Neuronal stem cell (in vitro differentiated cells): ENCODE data around the gene CFD.
"Not testable (repeated sequence)": the region's sequence is repeated elsewhere in the genome, so short reads cannot be mapped to it uniquely, and the experiment has no call there.

Experiments
- DNase-seq: peaks from one replicate; pipeline ENCODE4 v3.0.0-alpha.2; 2013; ENCODE audit warnings: low spot score
- H2AFZ ChIP-seq: one replicate; pipeline ENCODE4 v1.6.1; 2013; ENCODE audit warnings: mild to moderate bottlenecking, low read length, inconsistent platforms
- H2AK5ac ChIP-seq: 2 replicates; pipeline ENCODE4 v1.6.1; 2013; ENCODE audit warnings: low read depth, mild to moderate bottlenecking, inconsistent platforms, low read length, moderate library complexity, mixed read lengths
- H2BK120ac ChIP-seq: 2 replicates; pipeline ENCODE4 v1.6.1; 2013; ENCODE audit warnings: low read depth, mild to moderate bottlenecking, inconsistent platforms, low read length, moderate library complexity, mixed read lengths
- H2BK12ac ChIP-seq: one replicate; pipeline ENCODE4 v1.6.1; 2013; ENCODE audit warnings: low read length, inconsistent platforms
- H2BK15ac ChIP-seq: 2 replicates; pipeline ENCODE4 v1.6.1; 2013; ENCODE audit warnings: mild to moderate bottlenecking, low read length, inconsistent platforms, mixed read lengths
- H2BK5ac ChIP-seq: one replicate; pipeline ENCODE4 v1.6.1; 2013; ENCODE audit warnings: inconsistent platforms, mild to moderate bottlenecking, low read length, moderate library complexity
- H3K14ac ChIP-seq: one replicate; pipeline ENCODE4 v1.6.1; 2013; ENCODE audit warnings: low read length, inconsistent platforms
- H3K18ac ChIP-seq: 2 replicates; pipeline ENCODE4 v1.6.1; 2013; ENCODE audit warnings: low read length, inconsistent platforms
- H3K23ac ChIP-seq: 2 replicates; pipeline ENCODE4 v1.6.1; 2013; ENCODE audit warnings: low read depth, mild to moderate bottlenecking, mixed read lengths, low read length, inconsistent platforms; ENCODE audit not compliant: poor library complexity
- H3K27ac ChIP-seq: replicated peaks from 3 replicates; pipeline ENCODE4 v1.5.1; 2013; ENCODE audit warnings: low read length, inconsistent platforms
- H3K27me3 ChIP-seq, 3 experiments: 2 replicates each; pipeline ENCODE4 v1.6.1; 2013; ENCODE audit warnings: low read length in 3 of 3, mild to moderate bottlenecking in 2 of 3, inconsistent platforms in 1 of 3, low read depth in 1 of 3, mixed read lengths in 1 of 3, moderate library complexity in 1 of 3; ENCODE audit not compliant: control insufficient read depth in 3 of 3, insufficient read depth in 3 of 3
- H3K36me3 ChIP-seq, 2 donors: replicated peaks in 1 of 2; 2 replicates each; pipeline ENCODE4 v1.6.1; 2013; ENCODE audit warnings: low read length in 2 of 2; ENCODE audit not compliant: control insufficient read depth in 2 of 2, insufficient read depth in 2 of 2
- H3K4ac ChIP-seq: 2 replicates; pipeline ENCODE4 v1.6.1; 2013; ENCODE audit warnings: inconsistent platforms, mild to moderate bottlenecking, low read length, moderate library complexity
- H3K4me1 ChIP-seq, 2 donors: 1 replicate in 1 of 2; 2 replicates in 1 of 2; pipeline ENCODE4 v1.6.1; 2013; ENCODE audit warnings: low read length in 2 of 2, low read depth in 1 of 2; ENCODE audit not compliant: control insufficient read depth in 2 of 2, insufficient read depth in 1 of 2
- H3K4me2 ChIP-seq: one replicate; pipeline ENCODE4 v1.6.1; 2013; ENCODE audit warnings: mild to moderate bottlenecking, low read length, inconsistent platforms; ENCODE audit not compliant: insufficient read depth, poor library complexity, severe bottlenecking
- H3K4me3 ChIP-seq, 2 donors: 2 replicates each; pipeline ENCODE4 v1.5.1; 2013; ENCODE audit warnings: low read length in 2 of 2, mild to moderate bottlenecking in 2 of 2, inconsistent platforms in 1 of 2, moderate library complexity in 1 of 2
- H3K79me1 ChIP-seq: one replicate; pipeline ENCODE4 v1.6.1; 2013; ENCODE audit warnings: low read depth, mild to moderate bottlenecking, inconsistent platforms, low read length, moderate library complexity
- H3K9ac ChIP-seq: one replicate; pipeline ENCODE4 v1.6.1; 2013; ENCODE audit warnings: mild to moderate bottlenecking, low read depth, low read length, inconsistent platforms; ENCODE audit not compliant: poor library complexity
- H3K9me3 ChIP-seq, 2 donors: replicated peaks in 1 of 2; 2 replicates each; pipeline versions ENCODE3 to v1.6.1; 2013; ENCODE audit warnings: low read length in 2 of 2, mild to moderate bottlenecking in 2 of 2, inconsistent platforms in 1 of 2, low read depth in 1 of 2, mixed read lengths in 1 of 2, moderate library complexity in 1 of 2; ENCODE audit not compliant: control insufficient read depth in 2 of 2, insufficient read depth in 1 of 2
- H4K8ac ChIP-seq: one replicate; pipeline ENCODE4 v1.6.1; 2013; ENCODE audit warnings: low read depth, mild to moderate bottlenecking, inconsistent platforms, low read length, moderate library complexity
- H4K91ac ChIP-seq: one replicate; pipeline ENCODE4 v1.6.1; 2013; ENCODE audit warnings: low read length, low read depth, mild to moderate bottlenecking, inconsistent platforms; ENCODE audit not compliant: poor library complexity
- WGBS, 2 donors: extraction: QIAGEN DNeasy Blood & Tissue Kit; methylation state at CpG; one replicate each; pipeline ENCODE4 v1.1.7; 2013; ENCODE audit warnings: missing lambda C conversion rate in 2 of 2, mixed read lengths in 1 of 2; ENCODE audit not compliant: insufficient read length in 2 of 2, insufficient replicate concordance in 1 of 2; ENCODE audit errors: extremely low coverage in 2 of 2; 5-methylcytosine and 5-hydroxymethylcytosine counted together

CFD gene

DNA sequence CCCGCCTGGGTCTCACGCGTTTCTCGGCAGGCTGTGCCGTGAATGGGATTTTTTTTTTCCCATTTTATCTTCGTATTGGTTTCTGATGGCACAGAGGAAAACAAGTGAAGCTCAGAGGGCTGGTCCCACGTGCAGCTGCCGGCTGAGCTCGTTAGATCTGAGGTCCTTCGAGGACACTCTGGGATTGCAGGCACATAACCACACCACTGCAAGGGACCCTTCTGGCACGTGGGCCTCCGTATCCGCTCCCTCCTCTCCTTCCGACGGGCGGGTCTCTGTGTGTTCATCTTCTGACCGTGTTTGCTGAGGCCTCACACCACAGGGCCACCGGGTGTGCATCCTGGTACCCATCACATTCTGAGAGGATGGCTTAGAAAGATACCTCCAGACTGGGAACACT lies 16.6 kb downstream of the CFD start:
- DNase-seq = no peak

DNA sequence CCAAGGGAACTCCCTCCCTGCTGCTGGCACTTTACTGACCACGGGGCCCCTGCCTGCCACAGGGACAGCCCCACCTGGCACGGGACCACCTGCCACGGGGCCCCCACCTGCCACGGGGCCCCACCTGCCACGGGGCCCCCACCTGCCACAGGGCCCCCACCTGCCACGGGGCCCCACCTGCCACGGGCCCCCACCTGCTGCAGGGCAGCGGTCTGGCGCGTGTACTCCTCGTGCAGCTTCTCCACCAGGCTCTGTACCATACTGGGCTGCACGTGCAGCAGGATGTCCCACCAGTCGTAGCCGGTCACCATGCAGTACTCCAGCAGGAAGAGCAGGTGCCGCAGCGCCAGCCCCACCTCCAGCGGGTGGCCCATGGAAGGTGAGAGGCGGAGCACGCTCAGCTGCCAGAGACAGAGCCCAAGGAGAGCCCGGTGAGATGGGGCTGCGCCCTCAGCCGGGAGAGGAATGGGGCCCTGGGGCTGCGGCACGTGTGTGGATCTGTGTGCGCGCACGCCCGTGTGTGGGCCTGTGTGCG lies 17.4 kb downstream of the CFD start:
- no peak overlapping the region for H4K8ac ChIP-seq
- H2BK5ac ChIP-seq = no peak overlapping the region
- H3K23ac ChIP-seq = peak overlapping the region; percentile 80
- H3K27ac ChIP-seq = no peak overlapping the region
- H3K9ac ChIP-seq = no peak overlapping the region
- WGBS, 2 donors = no CpG with 5 or more reads among the region's 29 CpGs
- H2BK15ac ChIP-seq = no peak overlapping the region
- H2BK12ac ChIP-seq = no peak overlapping the region
- H3K9me3 ChIP-seq = peaks cover 0 to 4% of the 10 kb centered on the region in 2 donors
- no peak overlapping the region for H2AK5ac ChIP-seq
- peaks cover 39 to 65% of the 10 kb centered on the region in 2 donors for H3K36me3 ChIP-seq
- H2AFZ ChIP-seq = no peak overlapping the region
- H3K4me1 ChIP-seq = no peaks in the 10 kb centered on the region
- no peak overlapping the region for H3K4ac ChIP-seq
- peaks cover 12% of the 10 kb centered on the region for H3K79me1 ChIP-seq
- no peak overlapping the region for H3K14ac ChIP-seq
- H3K18ac ChIP-seq = no peak overlapping the region
- H3K4me3 ChIP-seq = peak overlapping the region in 1 of 2 donors; percentile 28
- H3K27me3 ChIP-seq = no peaks in the 10 kb centered on the region
- H3K4me2 ChIP-seq = no peak overlapping the region
- H4K91ac ChIP-seq = no peak overlapping the region
- no peak for DNase-seq
- no peak overlapping the region for H2BK120ac ChIP-seq

More for the DNA sequence above, 16.6 kb downstream of the CFD start:
- no peaks in the 10 kb centered on the region for H3K27me3 ChIP-seq
- H2AK5ac ChIP-seq = no peak overlapping the region
- no peak overlapping the region for H3K4me2 ChIP-seq
- H3K9me3 ChIP-seq = no peaks in the 10 kb centered on the region
- H3K36me3 ChIP-seq = peaks cover 35 to 61% of the 10 kb centered on the region in 2 donors
- H2BK5ac ChIP-seq = peak overlapping the region; percentile 19
- H3K27ac ChIP-seq = no peak overlapping the region
- no peak overlapping the region for H3K14ac ChIP-seq
- H2AFZ ChIP-seq = no peak overlapping the region
- H3K4me3 ChIP-seq = no peak overlapping the region
- H2BK15ac ChIP-seq = no peak overlapping the region
- no CpG with 5 or more reads among the region's 18 CpGs for WGBS, 2 donors
- H3K9ac ChIP-seq = no peak overlapping the region
- H4K91ac ChIP-seq = no peak overlapping the region
- H3K18ac ChIP-seq = no peak overlapping the region
- no peak overlapping the region for H3K23ac ChIP-seq
- no peak overlapping the region for H4K8ac ChIP-seq
- H3K79me1 ChIP-seq = peaks cover 12% of the 10 kb centered on the region
- no peak overlapping the region for H2BK12ac ChIP-seq
- no peaks in the 10 kb centered on the region for H3K4me1 ChIP-seq
- H2BK120ac ChIP-seq = no peak overlapping the region
- no peak overlapping the region for H3K4ac ChIP-seq

DNA sequence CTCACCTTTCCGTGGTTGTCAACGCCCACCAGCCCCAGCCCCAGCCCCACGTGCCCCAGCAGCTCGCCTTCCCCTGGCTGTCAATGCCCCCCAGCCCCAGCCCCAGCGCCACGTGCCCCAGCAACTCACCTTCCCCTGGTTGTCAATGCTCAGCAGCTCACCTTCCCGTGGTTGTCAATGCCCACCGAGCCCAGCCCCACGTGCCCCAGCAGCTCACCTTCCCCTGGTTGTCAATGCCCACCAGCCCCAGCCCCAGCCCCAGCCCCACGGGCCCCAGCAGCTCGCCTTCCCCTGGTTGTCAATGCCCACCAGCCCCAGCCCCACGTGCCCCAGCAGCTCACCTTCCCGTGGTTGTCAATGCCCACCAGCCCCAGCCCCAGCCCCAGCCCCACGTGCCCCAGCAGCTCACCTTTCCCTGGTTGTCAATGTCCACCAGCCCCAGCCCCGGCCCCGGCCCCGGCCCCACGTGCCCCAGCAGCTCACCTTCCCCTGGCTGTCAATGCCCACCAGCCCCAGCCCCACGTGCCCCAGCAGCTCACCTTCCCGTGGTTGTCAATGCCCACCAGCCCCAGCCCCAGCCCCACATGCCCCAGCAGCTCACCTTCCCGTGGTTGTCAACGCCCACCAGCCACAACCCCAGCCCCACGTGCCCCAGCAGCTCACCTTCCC lies 18.7 kb downstream of the CFD start:
- Histone ChIP-seq H3K36me3 (peaks cover 52 to 74% of the 10 kb centered on the region in 2 donors), H3K79me1 (peaks cover 12% of the 10 kb centered on the region)
- not testable (repeated sequence) for H3K4me1 ChIP-seq, H4K91ac ChIP-seq, H3K9me3 ChIP-seq, H3K14ac ChIP-seq, DNase-seq, H2BK5ac ChIP-seq, H2AFZ ChIP-seq, H3K27ac ChIP-seq, H2BK120ac ChIP-seq, H3K27me3 ChIP-seq, H3K9ac ChIP-seq, H3K23ac ChIP-seq, H3K4me3 ChIP-seq, H3K4me2 ChIP-seq, H2BK15ac ChIP-seq, H2BK12ac ChIP-seq, H4K8ac ChIP-seq, H2AK5ac ChIP-seq, H3K18ac ChIP-seq, H3K4ac ChIP-seq
- no CpG with 5 or more reads among the region's 23 CpGs for WGBS, 2 donors

DNA sequence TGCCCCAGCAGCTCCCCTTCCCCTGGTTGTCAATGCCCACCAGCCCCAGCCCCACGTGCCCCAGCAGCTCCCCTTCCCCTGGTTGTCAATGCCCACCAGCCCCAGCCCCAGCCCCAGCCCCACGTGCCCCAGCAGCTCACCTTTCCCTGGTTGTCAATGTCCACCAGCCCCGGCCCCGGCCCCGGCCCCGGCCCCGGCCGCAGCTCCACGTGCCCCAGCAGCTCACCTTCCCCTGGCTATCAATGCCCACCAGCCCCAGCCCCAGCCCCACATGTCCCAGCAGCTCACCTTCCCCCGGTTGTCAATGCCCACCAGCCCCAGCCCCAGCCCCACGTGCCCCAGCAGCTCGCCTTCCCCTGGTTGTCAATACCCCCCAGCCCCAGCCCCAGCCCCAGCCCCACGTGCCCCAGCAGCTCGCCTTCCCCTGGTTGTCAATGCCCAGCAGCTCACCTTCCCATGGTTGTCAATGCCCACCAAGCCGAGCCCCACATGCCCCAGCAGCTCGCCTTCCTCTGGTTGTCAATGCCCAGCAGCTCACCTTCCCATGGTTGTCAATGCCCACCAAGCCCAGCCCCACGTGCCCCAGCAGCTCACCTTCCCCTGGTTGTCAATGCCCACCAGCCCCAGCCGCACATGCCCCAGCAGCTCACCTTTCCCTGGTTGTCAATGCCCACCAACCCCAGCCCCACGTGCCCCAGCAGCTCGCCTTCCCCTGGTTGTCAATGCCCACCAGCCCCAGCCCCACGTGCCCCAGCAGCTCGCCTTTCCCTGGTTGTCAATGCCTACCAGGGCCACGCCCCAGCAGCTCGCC lies 19.5 kb downstream of the CFD start:
- not testable (repeated sequence) for H3K18ac ChIP-seq, H3K4me3 ChIP-seq, H3K27me3 ChIP-seq, H2AK5ac ChIP-seq, H4K91ac ChIP-seq, H2BK15ac ChIP-seq, H2BK120ac ChIP-seq, DNase-seq, H3K9me3 ChIP-seq, H2BK5ac ChIP-seq, H2AFZ ChIP-seq, H3K27ac ChIP-seq, H3K4me1 ChIP-seq, H2BK12ac ChIP-seq, H4K8ac ChIP-seq, H3K4me2 ChIP-seq, H3K4ac ChIP-seq
- peak overlapping the region; percentile 73 for H3K23ac ChIP-seq
- peak overlapping the region; percentile 38 for H3K14ac ChIP-seq
- no CpG with 5 or more reads among the region's 24 CpGs for WGBS, 2 donors
- H3K9ac ChIP-seq = peak overlapping the region; percentile 72
- peaks cover 51 to 74% of the 10 kb centered on the region in 2 donors for H3K36me3 ChIP-seq
- H3K79me1 ChIP-seq = peaks cover 12% of the 10 kb centered on the region
